ENCODE measurements around the gene SIDT1. TPM values are rescaled to one million over a fixed set of nuclear protein-coding genes. Genes with fewer than 3 reads are reported as not detected.

Gene SIDT1
- total RNA-seq, 2 donors from 2014 or later, result 34.5 to 44.1 TPM

GRCh38 chr3:113556316-113556945 lies 24.1 kb downstream of the SIDT1 start:
- no peak overlapping the region for H3K27ac Mint-ChIP-seq
- DNase-seq (ENCODE audit: low spot score), result no peak
- ATAC-seq, result no peak
- no peaks in the 10 kb centered on the region for H3K27me3 Mint-ChIP-seq
- H3K4me3 Mint-ChIP-seq, result no peak overlapping the region
- H3K36me3 Mint-ChIP-seq, result no peaks in the 10 kb centered on the region
- H3K4me1 Mint-ChIP-seq (ENCODE audit: low read depth in 2 of 2), result peaks cover 28 to 39% of the 10 kb centered on the region in 2 donors
- no peaks in the 10 kb centered on the region for H3K9me3 Mint-ChIP-seq

DNA sequence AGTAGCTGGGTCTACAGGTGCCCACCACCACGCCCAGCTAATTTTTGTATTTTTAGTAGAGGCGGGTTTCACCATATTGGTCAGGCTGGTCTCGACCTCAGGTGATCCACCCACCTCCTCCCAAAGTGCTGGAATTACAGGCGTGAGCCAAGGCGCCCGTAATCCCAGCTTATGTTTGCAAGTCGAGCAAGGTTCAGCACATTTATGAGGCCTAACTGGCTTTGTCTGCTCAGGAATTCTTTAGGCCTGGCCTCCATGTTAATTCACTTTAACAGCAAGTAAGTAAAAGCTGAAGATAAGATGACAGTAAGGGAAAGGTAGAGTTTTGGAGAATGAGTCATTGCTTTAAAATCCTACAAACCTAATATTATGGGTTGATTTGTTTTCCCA lies 24.6 kb downstream of the SIDT1 start:
- no peak for DNase-seq (ENCODE audit: low spot score)
- no peaks in the 10 kb centered on the region for H3K9me3 Mint-ChIP-seq
- no peaks in the 10 kb centered on the region for H3K36me3 Mint-ChIP-seq
- H3K27me3 Mint-ChIP-seq, result no peaks in the 10 kb centered on the region
- H3K4me1 Mint-ChIP-seq (ENCODE audit: low read depth in 2 of 2), result peaks cover 32 to 43% of the 10 kb centered on the region in 2 donors
- no peak overlapping the region for H3K27ac Mint-ChIP-seq
- no peak for ATAC-seq
- no peak overlapping the region for H3K4me3 Mint-ChIP-seq

GRCh38 chr3:113557374-113557773 lies 25.0 kb downstream of the SIDT1 start:
- ATAC-seq, result no peak
- Mint-ChIP-seq H3K27ac (no peak overlapping the region), H3K4me1 (ENCODE audit: low read depth in 2 of 2) (peaks cover 28 to 41% of the 10 kb centered on the region in 2 donors)

GRCh38 chr3:113559009-113559408 lies 26.7 kb downstream of the SIDT1 start:
- Mint-ChIP-seq H3K9me3 (no peaks in the 10 kb centered on the region), H3K4me1 (ENCODE audit: low read depth in 2 of 2) (peaks cover 32 to 48% of the 10 kb centered on the region in 2 donors), H3K27ac (no peak overlapping the region)

More at GRCh38 chr3:113557374-113557773, 25.0 kb downstream of the SIDT1 start:
- no peaks in the 10 kb centered on the region for H3K9me3 Mint-ChIP-seq
- DNase-seq (ENCODE audit: low spot score), result no peak
- no peaks in the 10 kb centered on the region for H3K36me3 Mint-ChIP-seq
- no peaks in the 10 kb centered on the region for H3K27me3 Mint-ChIP-seq
- H3K4me3 Mint-ChIP-seq, result no peak overlapping the region

DNA sequence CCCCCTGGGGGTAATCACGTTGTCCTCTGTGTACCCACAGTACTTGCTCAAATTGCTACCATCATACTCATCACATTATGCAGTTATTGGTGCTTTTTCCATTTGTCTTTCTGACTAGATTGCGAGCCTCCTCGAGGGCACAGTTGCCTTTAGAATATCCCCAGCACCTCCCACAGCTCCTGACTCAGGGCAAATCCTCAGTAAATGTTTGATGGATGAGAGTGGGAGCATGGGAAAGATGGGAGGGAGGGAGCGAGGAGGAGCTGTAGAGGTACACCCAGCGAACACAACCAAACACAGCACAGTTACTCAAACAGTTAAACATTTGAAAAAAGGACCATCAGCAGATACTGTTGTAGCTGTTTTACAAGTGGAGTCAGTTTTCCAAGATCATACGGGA lies 27.9 kb downstream of the SIDT1 start:
- Mint-ChIP-seq H3K4me1 (ENCODE audit: low read depth in 2 of 2) (peaks cover 31 to 50% of the 10 kb centered on the region in 2 donors), H3K27me3 (no peaks in the 10 kb centered on the region), H3K36me3 (no peaks in the 10 kb centered on the region), H3K9me3 (no peaks in the 10 kb centered on the region), H3K4me3 (no peak overlapping the region), H3K27ac (peak overlapping the region in 1 of 2 donors; percentile 56)
- no peak for ATAC-seq
- DNase-seq (ENCODE audit: low spot score), result no peak

More at GRCh38 chr3:113559009-113559408, 26.7 kb downstream of the SIDT1 start:
- Mint-ChIP-seq H3K27me3 (no peaks in the 10 kb centered on the region), H3K36me3 (no peaks in the 10 kb centered on the region), H3K4me3 (no peak overlapping the region)
- DNase-seq (ENCODE audit: low spot score), result no peak
- ATAC-seq, result no peak

DNA sequence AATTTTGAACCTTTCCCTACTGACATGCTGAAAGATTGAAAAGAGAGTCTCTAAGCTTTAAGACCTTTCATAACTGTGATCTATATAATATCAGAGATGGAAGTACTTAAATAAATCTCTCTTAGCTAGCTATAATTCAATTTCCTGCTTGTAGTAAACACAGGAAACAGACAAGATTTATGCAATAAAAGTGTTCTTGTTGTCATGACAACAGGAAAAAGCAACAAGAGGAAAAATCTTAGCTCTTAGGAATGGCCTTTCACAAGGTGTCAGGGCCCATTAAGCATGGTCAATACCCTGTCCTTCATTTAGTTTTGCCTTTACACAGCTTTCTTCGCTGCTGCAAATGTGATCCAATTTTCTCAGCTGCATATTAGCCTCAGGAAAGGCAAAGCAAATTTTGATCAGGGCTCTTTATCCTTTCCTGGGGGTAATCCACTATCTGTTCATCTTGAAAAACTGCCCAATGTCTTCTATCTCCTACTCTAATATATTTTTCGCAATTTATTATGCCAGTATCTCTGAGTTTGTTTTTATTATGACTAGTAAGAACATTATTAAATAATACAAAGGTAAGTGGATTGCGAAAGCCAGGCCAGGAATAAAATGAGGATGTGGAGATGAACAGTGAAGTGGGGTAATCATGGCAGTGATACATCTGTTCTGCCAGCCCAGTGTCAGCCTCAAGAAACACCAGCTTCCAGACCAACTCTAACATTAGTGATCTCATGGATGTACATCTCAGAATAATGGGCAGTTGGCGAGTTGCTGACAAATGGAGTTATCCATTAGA lies 28.7 kb downstream of the SIDT1 start:
- ATAC-seq (no peak), DNase-seq (ENCODE audit: low spot score) (no peak)
- Mint-ChIP-seq H3K9me3 (no peaks in the 10 kb centered on the region), H3K27ac (peak overlapping the region in 1 of 2 donors; percentile 56), H3K4me1 (ENCODE audit: low read depth in 2 of 2) (peaks cover 31 to 50% of the 10 kb centered on the region in 2 donors), H3K36me3 (no peaks in the 10 kb centered on the region), H3K27me3 (no peaks in the 10 kb centered on the region), H3K4me3 (no peak overlapping the region)

DNA sequence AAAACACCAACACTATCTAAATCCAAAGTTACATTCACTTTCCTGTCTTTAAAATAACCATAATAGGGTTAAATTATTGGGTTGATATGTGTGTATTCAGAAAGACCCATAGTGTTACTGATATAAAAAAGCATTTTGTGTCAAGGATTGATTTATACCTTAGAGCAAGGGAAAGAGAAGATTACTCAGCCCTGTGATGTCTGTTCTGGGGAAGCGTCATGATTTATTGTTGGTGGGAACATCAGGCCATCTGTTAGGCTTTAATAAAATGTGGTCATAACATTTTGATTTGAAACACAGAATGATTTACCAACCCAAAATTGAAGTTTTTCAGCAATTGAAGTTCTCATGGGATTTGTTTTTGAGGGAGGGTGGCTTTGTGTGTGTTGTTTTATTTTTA lies 33.2 kb downstream of the SIDT1 start:
- ATAC-seq, result no peak
- Mint-ChIP-seq H3K27me3 (no peaks in the 10 kb centered on the region), H3K4me3 (no peak overlapping the region), H3K27ac (no peak overlapping the region), H3K4me1 (ENCODE audit: low read depth in 2 of 2) (peaks cover 22 to 29% of the 10 kb centered on the region in 2 donors), H3K36me3 (no peaks in the 10 kb centered on the region), H3K9me3 (no peaks in the 10 kb centered on the region)
- DNase-seq (ENCODE audit: low spot score), result no peak

DNA sequence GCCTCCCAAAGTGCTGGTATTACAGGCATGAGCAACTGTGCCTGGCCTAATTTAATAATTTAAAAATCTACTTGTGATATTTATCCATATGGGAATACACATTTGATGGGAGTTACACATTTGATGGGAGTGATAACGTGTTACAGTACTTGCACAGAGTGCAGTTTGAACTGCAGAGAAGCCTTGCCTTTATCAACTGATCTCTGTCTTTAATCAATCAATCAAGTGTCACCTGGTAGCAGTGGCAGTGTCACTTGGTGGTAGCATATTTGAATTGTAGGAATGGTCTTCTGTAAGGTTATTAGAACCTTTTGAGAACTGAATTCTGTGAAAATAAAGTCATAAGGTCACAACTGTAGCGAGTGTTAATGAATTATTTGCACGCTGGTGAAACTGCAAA lies 37.8 kb downstream of the SIDT1 start:
- no peak overlapping the region for H3K27ac Mint-ChIP-seq
- H3K4me3 Mint-ChIP-seq, result no peak overlapping the region
- H3K4me1 Mint-ChIP-seq (ENCODE audit: low read depth in 2 of 2), result peaks cover 0 to 14% of the 10 kb centered on the region in 2 donors
- DNase-seq (ENCODE audit: low spot score) (no peak), ATAC-seq (no peak)
- no peaks in the 10 kb centered on the region for H3K27me3 Mint-ChIP-seq
- H3K36me3 Mint-ChIP-seq, result no peaks in the 10 kb centered on the region
- H3K9me3 Mint-ChIP-seq, result no peaks in the 10 kb centered on the region

GRCh38 chr3:113571360-113571759 lies 39.0 kb downstream of the SIDT1 start:
- Mint-ChIP-seq H3K27ac (peak overlapping the region in 1 of 2 donors; percentile 13), H3K27me3 (no peaks in the 10 kb centered on the region), H3K4me1 (ENCODE audit: low read depth in 2 of 2) (peaks cover 0 to 14% of the 10 kb centered on the region in 2 donors), H3K36me3 (no peaks in the 10 kb centered on the region), H3K4me3 (no peak overlapping the region), H3K9me3 (no peaks in the 10 kb centered on the region)
- DNase-seq (ENCODE audit: low spot score) (no peak), ATAC-seq (no peak)

GRCh38 chr3:113573728-113574127 lies 41.4 kb downstream of the SIDT1 start:
- no peak for DNase-seq (ENCODE audit: low spot score)
- H3K4me3 Mint-ChIP-seq, result no peak overlapping the region
- ATAC-seq, result no peak
- H3K27me3 Mint-ChIP-seq, result no peaks in the 10 kb centered on the region
- H3K9me3 Mint-ChIP-seq, result no peaks in the 10 kb centered on the region
- no peaks in the 10 kb centered on the region for H3K36me3 Mint-ChIP-seq
- H3K4me1 Mint-ChIP-seq (ENCODE audit: low read depth in 2 of 2), result peaks cover 6 to 17% of the 10 kb centered on the region in 2 donors
- no peak overlapping the region for H3K27ac Mint-ChIP-seq

DNA sequence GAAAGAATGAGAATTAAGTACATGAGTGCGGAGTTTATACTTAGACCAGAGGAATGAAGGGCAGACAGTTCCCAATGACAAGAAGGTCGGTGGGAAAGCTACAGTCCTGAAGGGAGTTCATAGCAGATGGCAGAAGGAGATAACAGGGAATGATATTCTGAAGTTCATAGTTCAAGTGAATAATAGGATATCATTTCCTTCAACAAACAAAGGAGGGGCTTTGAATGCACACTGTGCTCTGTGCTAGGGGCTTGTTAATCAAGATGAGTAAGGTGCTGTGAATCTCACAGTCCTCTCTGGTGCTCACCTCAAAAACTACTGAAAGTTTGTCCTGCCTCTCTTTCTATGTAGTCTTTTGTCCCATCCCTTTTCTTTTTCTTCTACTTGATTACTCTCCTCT lies 41.9 kb downstream of the SIDT1 start:
- DNase-seq (ENCODE audit: low spot score) (no peak), ATAC-seq (no peak)
- Mint-ChIP-seq H3K27me3 (no peaks in the 10 kb centered on the region), H3K4me1 (ENCODE audit: low read depth in 2 of 2) (peaks cover 6 to 17% of the 10 kb centered on the region in 2 donors), H3K9me3 (no peaks in the 10 kb centered on the region), H3K36me3 (no peaks in the 10 kb centered on the region), H3K27ac (peak overlapping the region in 1 of 2 donors; percentile 42), H3K4me3 (no peak overlapping the region)

DNA sequence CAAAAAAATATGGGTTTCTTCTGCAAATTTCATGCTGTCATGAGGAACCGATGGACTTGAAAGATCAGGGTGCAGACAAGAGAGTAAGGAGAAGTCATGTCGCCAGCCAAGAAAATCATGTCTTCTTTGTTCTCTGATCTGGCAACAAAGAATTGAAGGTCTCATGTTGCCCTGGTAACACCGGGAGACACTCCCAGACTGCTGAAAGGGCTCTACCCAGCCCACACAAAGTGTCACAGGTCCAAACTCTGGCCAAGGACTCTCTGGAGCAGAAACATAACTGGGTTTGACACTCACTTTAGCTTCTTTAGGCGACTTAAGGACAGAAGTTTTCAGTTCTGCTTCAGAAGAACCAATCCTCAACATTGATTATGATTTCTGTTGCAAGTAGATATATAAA lies 42.9 kb downstream of the SIDT1 start:
- DNase-seq (ENCODE audit: low spot score) (no peak), ATAC-seq (no peak)
- H3K9me3 Mint-ChIP-seq, result no peaks in the 10 kb centered on the region
- H3K36me3 Mint-ChIP-seq, result no peaks in the 10 kb centered on the region
- peaks cover 6 to 17% of the 10 kb centered on the region in 2 donors for H3K4me1 Mint-ChIP-seq (ENCODE audit: low read depth in 2 of 2)
- peak overlapping the region in 1 of 2 donors; percentile 42 for H3K27ac Mint-ChIP-seq
- H3K27me3 Mint-ChIP-seq, result no peaks in the 10 kb centered on the region
- H3K4me3 Mint-ChIP-seq, result no peak overlapping the region

- ATAC-seq (no peak), DNase-seq (ENCODE audit: low spot score) (no peak)
- peaks cover 9% of the 10 kb centered on the region for H3K36me3 Mint-ChIP-seq
- no peaks in the 10 kb centered on the region for H3K9me3 Mint-ChIP-seq
- H3K4me3 Mint-ChIP-seq, result no peak overlapping the region
- no peak overlapping the region for H3K27ac Mint-ChIP-seq
- H3K4me1 Mint-ChIP-seq (ENCODE audit: low read depth in 2 of 2), result no peaks in the 10 kb centered on the region
- no peaks in the 10 kb centered on the region for H3K27me3 Mint-ChIP-seq
These were observed 52.9 kb downstream of the SIDT1 start for GRCh38 chr3:113585228-113585627.

DNA sequence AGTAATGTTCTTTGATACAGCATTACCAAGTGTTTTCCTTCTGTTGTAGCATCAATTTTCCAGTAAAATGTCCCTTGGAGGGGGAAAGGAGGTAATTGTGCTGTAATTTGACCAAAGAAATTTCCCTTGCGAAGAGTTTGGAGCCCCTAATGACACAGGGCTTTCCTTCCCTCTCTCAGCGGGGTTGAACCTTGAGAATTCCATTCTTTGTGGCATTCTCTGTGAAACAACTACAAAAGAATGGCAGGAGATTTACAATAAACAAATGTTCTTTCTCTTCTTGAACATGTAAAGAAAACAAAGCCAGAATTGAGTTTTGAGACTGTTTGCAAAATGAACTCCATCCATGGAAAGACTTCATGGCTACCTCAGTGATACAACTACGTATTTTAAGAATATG lies 53.4 kb downstream of the SIDT1 start:
- H3K4me1 Mint-ChIP-seq (ENCODE audit: low read depth in 2 of 2), result no peaks in the 10 kb centered on the region
- peaks cover 9% of the 10 kb centered on the region for H3K36me3 Mint-ChIP-seq
- H3K4me3 Mint-ChIP-seq, result no peak overlapping the region
- H3K9me3 Mint-ChIP-seq, result no peaks in the 10 kb centered on the region
- DNase-seq (ENCODE audit: low spot score) (no peak), ATAC-seq (no peak)
- no peaks in the 10 kb centered on the region for H3K27me3 Mint-ChIP-seq
- H3K27ac Mint-ChIP-seq, result no peak overlapping the region
